NCI-H2171 treated with DMSO at 0.1 percent for 48 hours (cell line): ENCODE measurements around the gene PPFIA1.

ENCODE experiments used
- DNase-seq: peaks from one replicate; lab custom pipeline; 2025; lab: John Stamatoyannopoulos, UW

The PPFIA1 gene

DNA sequence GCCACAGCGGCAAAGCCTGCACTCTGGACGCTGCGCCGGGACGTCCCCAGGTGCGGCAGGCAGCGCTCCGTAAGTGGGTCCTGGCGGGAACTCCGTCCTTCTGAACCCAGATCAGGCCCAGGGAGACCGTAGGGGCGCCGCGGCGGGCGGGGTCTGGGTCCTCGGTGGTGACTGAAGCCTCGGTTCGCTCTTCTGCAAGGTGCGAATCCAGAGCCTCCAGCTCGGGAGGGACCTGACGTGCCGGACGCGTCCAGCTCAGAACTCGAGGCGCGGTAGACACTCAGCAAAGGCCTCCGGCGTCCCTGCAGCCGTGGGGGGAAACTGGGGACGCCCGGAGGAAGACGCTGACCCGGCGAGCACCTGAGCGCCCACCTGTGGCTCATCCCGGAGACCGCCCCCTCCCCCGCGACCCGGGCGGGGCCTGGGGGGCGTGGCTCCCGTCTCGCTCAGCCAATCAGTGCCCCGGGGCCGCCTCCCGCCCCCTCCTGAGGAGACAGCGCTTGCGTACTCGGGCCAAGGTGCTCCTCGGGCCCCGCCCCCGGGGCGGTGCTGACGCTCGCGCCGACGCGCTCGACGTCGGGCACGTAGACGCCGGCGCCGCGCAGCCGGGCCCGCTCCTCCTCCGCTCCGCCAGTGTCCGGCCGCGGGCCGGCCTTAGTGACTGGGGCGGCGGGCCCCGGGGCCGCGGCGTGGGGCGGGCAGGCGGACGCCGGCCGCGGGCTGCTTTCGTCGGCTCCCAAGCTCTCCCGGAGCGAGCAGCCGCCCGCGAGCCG, at the start of gene PPFIA1:
Gene PPFIA1 (plus strand): TSS at position 587 of the 773 bp plus-strand sequence. CDS start 1,483 bp downstream, outside the sequence.
- peak; percentile 79 for DNase-seq

GRCh38 chr11:70220920-70221319, 49.6 kb upstream of the PPFIA1 start:
- no peak for DNase-seq

DNA sequence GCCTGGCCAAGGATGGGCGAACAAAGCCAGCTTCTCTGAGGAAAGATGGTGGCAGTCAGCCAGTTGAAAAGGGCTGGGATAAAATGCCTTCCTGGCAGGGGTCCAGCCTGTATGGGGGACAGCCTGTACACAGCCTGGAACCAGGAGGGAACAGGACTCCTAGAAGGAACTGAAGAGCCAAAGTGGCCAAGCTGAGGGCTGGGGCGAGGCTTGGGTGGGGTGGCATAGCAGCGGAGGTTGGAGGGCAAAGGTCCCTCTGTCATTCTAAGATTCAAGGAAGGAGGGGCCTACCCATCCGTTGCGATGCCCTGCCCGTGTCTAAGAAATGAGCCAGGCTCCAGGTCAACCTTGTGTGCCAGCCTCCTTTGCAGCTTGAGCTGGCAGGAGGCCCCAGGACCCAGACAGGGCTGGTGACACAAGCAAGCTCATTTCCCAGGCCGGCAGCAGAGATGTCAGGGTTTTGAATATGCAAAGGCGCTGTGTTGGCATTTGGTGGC, 44.8 kb upstream of the PPFIA1 start:
- DNase-seq = no peak

DNA sequence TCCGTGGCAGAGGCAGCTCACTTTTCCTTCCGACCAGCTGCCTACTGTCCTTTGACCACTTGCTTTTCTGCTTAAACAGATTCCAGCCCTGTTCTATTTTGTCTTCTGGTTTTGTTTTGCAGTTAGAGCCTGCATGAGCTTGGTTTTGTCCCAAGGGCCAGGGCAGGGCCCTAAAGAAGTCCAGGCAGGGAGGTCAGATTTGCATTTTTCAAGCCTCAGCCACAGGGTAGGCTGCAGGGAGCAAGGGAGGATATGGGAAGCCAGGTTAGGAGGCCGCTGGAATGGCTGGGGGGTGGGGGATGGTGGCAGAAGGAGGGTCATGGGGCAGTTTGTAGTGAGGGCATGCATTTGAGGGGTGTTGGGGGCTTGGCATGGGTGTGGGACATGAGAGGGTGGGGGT, 44.3 kb upstream of the PPFIA1 start:
- no peak for DNase-seq

- no peak for DNase-seq
Observed at GRCh38 chr11:70226967-70227366, 43.5 kb upstream of the PPFIA1 start.

GRCh38 chr11:70229737-70230136, 40.8 kb upstream of the PPFIA1 start:
- no peak for DNase-seq

DNA sequence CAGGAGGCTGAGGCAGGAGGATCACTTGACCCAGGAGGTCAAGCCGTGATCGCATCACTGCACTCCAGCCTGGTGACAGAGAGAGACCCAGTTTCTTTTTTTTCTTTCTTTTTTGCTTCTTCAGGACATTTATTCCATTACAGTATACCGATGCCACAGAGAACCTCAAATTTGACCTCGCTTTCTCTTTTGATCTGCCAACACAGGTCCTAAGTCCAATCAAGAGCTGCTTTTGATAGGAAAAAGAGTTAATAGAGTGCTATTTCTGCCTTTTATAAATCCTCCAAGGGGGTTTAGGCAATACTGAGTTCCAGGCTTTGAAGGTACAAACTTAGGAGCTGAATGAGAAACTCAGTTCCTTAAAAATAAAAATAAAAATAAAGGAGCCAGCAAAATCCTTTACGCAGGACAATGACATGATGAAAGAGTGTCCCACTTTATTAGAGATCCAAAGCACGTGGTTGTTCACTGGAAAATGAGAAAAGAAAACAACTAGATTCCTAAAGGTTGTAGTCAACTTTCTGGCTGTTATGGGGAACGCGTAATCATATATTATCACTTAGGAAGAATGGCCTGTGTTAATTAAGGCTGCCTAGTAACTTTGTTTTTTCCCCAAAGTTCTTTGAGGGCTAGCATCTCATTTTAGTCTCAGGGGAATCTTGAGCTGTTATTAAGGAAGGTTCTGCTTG, 40.2 kb upstream of the PPFIA1 start:
- no peak for DNase-seq

GRCh38 chr11:70230840-70231710, 39.4 kb upstream of the PPFIA1 start:
- no peak for DNase-seq

DNA sequence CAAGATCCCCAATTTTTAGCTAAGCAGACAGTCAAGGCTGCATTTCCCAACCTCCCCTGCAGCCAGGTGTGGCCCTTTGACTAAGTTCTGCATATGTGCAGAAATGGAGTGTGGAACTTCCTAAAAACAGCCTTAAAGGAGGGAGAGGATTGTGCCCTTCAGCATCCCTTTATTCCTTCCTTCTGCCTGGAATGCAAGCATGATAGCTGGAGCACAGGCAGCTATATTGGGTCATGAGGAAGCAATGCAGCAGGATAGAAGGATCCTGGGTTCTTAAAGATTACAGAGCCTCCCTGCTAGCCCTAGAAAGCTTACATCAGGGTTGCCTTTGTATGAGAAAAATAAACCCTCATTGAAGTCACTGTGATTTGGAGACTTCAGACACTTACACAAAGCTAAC, 37.5 kb upstream of the PPFIA1 start:
- no peak for DNase-seq

DNA sequence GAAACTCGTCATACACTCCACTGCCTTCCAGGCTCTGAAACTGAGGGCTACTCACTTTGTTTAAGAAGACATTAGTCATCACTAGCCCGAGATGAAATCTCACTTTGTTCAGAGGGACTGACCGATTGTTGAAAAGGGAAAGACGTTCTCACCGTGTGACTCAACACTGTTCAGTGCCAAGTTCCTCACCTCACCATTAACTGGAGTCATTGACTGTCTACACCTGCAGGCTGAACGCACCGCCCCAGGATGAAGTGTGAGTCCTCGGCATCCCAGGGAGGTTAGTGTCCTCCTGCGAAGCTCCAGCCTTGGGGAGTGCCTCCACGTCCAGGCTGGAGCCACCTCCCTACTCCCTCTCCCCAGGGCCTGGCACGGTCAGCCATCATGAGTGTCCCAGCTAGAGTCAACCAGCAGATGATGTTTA, 37.0 kb upstream of the PPFIA1 start:
- no peak for DNase-seq

GRCh38 chr11:70233962-70234361, 36.5 kb upstream of the PPFIA1 start:
- no peak for DNase-seq

DNA sequence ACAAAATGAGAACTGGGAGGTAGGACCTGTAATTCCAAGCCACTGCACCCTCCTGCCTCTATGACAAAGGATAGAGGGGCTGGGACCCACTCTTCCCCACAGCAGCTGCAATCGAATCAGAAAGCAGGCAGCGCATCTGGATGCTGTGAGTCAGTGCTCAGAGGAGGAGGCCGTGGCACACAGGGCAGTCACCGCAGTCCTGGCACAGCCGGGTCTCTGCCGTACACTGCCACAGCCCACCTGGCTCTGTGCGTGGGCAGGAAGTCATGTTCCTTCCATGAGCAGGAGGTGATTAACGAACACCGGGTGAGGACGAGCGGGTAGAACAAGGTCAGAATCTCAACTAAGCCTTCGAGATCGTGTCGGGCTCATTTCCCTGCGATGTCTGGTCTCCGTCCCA, 30.2 kb upstream of the PPFIA1 start:
- DNase-seq = no peak

DNA sequence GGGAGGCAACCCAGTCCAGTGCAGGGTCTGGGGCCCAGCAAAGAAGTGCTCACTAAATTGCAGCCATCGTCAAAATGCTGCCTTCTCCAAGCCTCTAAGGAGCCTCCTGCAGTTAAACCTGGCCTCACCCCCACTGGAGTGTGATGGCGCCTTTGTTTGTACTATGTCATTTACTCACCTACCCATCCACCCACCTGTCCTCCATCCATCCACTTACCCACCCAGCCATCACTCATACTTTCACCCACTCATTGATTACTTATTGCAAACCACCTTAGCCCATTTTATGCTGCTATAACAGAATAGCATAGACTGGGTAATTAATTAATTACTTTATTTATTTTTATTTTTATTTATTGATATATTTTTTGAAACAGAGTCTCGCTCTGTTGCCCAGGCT, 28.8 kb upstream of the PPFIA1 start:
- DNase-seq = no peak

DNA sequence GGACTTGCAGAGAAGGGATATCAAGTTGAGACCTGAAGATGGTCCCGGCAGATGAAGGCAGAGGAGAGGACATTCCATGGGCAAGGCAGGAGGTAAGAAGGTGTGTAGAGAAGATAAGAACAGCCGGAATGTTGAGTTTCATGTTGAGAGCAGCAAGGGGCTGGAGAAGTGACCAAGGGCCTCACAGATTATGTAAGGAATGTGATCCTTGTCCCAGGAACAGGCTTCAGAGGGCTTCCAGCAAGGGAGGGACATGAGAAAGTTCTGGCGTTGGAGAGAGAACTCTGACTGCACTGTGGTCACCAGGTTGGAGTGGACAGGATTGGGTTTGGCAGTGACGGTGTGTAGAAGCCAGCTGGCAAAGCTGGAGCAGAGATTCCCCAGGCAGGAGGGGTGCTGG, 27.6 kb upstream of the PPFIA1 start:
- DNase-seq = no peak

- DNase-seq = no peak
Observed at GRCh38 chr11:70243912-70244652, 26.4 kb upstream of the PPFIA1 start.

- no peak for DNase-seq
Observed at GRCh38 chr11:70244698-70245097, 25.8 kb upstream of the PPFIA1 start.

DNA sequence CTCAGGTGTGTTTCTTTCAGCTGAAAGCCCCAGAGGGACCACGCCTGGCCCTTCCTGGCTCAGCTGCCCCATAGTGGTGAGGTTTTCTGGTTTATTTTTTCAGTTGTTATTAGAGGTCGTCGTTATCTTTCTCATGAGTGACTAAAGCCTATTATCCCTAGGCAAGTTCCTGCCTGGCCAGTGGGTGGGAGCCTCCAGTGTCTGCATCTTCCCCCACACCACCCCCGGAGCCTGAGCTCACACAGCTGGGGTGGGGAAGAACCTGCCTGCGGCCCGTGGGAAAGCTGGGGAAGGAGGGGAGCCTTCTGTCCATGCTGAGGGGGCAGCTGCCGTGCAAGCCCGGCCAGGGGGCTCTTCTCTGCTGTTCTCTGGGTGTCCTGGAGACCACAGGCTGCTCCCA, 24.3 kb upstream of the PPFIA1 start:
- DNase-seq = no peak

GRCh38 chr11:70247042-70247709, 23.3 kb upstream of the PPFIA1 start:
- DNase-seq = no peak

GRCh38 chr11:70247710-70248072, 22.8 kb upstream of the PPFIA1 start:
- no peak for DNase-seq

DNA sequence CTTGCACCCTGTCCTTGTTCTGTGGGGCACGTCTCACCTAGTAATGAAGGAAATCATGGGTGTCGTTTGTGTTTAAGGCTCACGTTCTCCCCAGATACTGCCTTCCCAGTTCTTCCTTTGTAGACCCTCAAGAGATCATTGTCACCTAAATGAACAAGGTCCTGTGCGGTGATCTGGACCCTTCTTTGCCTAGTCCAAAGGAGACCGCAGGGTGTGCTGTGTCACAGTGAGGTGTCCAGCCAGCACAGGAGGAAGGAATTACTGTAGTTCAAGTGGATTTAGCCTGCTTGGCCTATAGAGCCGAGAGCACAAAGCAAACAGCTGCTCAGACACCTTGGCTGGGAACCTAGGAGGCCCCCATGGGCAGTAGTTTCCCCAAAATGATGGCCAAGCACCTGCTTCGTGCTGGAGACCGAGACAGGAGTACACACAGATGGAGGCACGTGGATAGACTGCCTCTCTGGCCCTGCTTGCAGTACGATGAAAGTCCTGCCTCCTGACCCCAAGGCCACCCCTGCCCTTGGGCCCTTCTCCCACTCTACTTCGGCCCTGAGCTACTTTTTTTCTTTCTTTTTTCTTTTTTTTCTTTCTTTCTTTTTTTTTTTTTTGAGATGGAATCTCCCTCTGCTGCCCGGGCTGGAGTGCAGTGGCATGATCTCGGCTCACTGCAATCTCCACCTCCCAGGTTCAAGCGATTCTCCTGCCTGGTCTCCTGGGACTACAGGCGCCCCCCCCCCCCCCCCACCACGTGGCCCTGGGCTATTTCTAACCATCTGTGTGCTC, 19.4 kb upstream of the PPFIA1 start:
- no peak for DNase-seq
